NOMO-1 treated with DMSO at 0.1 percent for 48 hours (cell line): ENCODE results near the gene NUP98.
"Not testable (repeated sequence)": the region's sequence is repeated elsewhere in the genome, so short reads cannot be mapped to it uniquely, and the experiment has no call there.

Experiments
- DNase-seq: peaks from one replicate; lab custom pipeline; 2025; ENCODE audit not compliant: unreplicated experiment; lab: John Stamatoyannopoulos, UW

Gene NUP98

GRCh38 chr11:3645552-3645951 is 151.8 kb downstream of the NUP98 start:
- DNase-seq: no peak

GRCh38 chr11:3644817-3645235 is 152.5 kb downstream of the NUP98 start, which contains the start of gene ART1:
TSS of gene ART1 (plus strand) at chr11:3645128. CDS start at chr11:3659214, 14,086 bp downstream.
- DNase-seq: no peak

GRCh38 chr11:3643102-3643546 is 154.2 kb downstream of the NUP98 start:
- DNase-seq: not testable (repeated sequence)

GRCh38 chr11:3642071-3642951 is 155.0 kb downstream of the NUP98 start:
- DNase-seq: no peak

GRCh38 chr11:3641701-3642070 is 155.7 kb downstream of the NUP98 start, which contains the start of gene ART5:
TSS of gene ART5 (minus strand) at chr11:3641992. CDS start at chr11:3641862, 130 bp downstream.
- DNase-seq: no peak

GRCh38 chr11:3641191-3641590 is 156.2 kb downstream of the NUP98 start:
- DNase-seq: no peak

GRCh38 chr11:3639841-3640240 is 157.5 kb downstream of the NUP98 start:
- no peak for DNase-seq

- DNase-seq: no peak
Observed at GRCh38 chr11:3638513-3638912, 158.8 kb downstream of the NUP98 start.

GRCh38 chr11:3637201-3637600 is 160.2 kb downstream of the NUP98 start:
- no peak for DNase-seq

- no peak for DNase-seq
Observed at GRCh38 chr11:3635641-3636375, 161.5 kb downstream of the NUP98 start.

GRCh38 chr11:3632070-3632660 is 165.2 kb downstream of the NUP98 start:
- no peak for DNase-seq

GRCh38 chr11:3631331-3631730 is 166.0 kb downstream of the NUP98 start:
- DNase-seq: no peak

- no peak for DNase-seq
Observed at GRCh38 chr11:3627291-3627690, 170.1 kb downstream of the NUP98 start.

- no peak for DNase-seq
Observed at GRCh38 chr11:3626250-3626960, 170.9 kb downstream of the NUP98 start.
